HG03095 (cell line): ENCODE data around the gene EPC1.
"Not testable (repeated sequence)": the region's sequence is repeated elsewhere in the genome, so short reads cannot be mapped to it uniquely, and the experiment has no call there.

ENCODE experiments used
- ATAC-seq: cut with Tn5 transposase; IDR thresholded peaks from one replicate; pipeline ENCODE4 v1.9.1; 2021; ENCODE audit warnings: moderate library complexity; ENCODE audit not compliant: unreplicated experiment

The EPC1 gene

DNA sequence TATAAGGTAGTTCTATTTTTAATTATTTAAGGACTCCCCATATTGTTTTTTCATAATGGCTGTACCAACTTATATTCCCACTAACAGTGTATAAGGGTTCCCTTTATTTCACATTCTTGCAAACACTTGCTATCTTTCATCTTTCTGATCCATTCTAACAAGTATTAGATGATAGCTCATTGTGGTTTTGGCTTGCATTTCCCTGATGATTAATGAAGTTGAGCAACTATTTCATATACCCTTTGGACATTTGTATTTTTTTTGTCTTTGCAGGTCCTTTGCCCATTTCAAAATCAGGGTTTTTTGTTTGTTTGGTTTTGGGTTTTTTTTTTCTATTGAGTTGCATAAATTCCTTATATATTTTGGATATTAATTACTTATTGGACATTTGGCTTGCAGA is 107.2 kb downstream of the EPC1 start:
- no peak for ATAC-seq

DNA sequence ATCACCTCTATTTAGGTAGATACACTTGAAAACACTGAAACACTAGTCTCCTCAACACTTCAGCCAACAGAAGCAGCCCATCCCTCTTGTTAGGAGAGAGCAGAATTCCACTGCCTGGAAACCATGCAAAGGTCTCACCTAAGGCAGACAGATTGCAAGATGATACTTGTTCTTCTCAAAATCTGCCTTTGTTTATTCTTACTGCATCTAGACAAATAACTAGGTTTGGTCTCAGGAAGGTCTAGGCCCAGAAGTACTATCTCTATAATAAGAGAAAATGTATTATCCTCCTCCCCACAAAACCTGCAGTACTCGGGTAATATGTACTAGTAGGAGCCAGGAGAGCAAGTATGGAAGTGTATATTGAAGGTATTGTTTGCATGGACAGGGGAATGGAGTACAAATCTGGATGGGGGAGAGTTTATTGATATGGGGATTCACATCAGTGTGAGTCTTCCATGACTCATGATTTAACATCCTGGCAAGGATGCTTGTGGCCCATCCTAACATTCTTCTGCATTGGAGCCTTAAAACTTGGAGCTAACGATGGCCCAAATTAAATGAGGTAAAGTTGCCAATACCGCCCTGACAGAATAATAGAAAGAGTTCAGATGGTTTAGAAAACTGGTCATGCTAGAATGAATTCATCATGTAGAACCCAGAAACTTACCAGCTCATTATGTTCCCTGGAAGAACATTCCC is 109.2 kb downstream of the EPC1 start:
- ATAC-seq: no peak

DNA sequence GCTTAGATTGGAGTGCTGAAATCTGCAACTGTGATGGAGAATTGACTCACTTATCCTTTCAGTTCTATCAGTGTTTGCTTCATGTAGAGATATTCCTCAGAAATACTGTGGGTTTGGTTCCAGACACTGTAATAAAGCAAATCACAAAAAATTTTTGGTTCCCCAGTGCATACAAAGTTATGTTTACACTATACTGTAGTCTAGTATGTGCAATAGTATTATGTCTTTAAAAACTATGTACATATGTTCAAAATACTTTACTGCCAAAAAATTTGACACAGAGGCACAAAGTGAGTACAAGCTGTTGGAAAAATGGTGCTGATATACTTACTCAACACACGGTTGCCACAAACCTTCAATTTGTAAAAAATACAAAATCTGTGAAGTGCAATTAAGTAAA is 112.5 kb downstream of the EPC1 start:
- no peak for ATAC-seq

DNA sequence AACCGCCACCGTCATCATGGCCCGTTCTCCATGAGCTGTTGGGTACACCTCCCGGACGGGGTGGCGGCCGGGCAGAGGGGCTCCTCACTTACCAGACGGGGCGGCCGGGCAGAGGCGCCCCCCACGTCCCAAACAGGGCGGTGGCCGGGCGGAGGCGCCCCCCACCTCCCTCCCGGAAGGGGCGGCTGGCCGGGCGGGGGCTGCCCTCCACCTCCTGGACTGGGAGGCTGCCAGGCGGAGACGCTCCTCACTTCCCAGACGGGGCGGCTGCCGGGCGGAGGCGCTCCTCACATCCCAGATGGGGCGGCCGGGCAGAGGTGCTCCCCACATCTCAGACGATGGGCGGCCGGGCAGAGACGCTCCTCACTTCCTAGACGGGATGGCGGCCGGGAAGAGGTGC is 113.6 kb downstream of the EPC1 start:
- not testable (repeated sequence) for ATAC-seq

DNA sequence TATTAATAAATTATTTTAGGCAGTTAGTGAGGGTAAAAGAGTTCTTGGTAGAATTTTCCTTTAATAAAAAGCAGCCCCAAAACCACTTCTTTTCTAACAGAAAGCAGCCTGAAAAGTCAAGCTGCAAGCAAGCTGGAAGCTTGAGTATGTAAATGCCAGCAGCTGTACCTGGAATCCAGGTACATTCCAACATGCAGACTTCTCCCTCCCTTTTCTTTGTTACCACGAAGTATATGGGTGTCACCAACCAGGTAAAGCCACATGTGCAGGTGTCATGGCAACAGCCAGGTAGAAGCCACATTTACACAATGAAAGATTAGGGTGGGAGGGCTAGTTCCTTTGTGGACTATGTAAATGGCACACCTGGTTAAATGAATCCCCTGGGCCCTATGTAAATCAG is 114.6 kb downstream of the EPC1 start:
- ATAC-seq: no peak

DNA sequence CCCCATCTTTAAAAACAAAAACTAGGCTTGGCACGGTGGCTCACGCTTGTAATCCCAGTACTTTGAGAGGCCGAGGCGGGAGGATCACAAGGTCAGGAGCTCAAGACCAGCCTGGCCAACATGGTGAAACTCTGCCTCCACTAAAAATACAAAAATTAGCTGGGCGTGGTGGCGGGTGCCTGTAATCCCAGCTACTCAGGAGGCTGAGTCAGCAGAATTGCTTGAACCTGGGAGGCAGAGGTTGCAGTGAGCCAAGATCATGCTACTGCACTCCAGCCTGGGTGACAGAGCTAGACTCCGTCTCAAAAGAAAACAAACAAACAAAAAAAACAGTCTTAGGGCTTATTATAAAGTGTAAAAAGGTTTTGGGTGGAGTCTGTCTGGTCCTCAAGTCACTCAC is 117.2 kb downstream of the EPC1 start:
- ATAC-seq: not testable (repeated sequence)

DNA sequence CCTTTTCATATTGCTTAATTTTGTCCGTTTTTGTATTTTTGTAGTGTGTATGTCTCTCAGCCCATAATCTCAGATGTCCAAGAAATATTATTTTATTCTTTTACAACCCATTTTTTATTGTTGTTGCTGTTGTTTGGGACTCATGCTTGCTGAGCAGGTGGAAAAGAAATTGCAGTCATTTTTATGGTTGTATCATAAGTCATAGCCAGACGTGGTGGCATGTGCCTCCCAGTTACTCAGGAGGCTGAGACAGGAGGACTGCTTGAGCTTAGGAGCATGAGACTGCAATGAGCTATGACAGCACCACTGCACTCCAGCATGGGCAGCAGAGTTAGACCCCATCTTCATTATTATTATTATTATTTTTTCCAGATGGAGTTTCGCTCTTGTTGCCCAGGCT is 117.8 kb downstream of the EPC1 start:
- ATAC-seq: no peak

DNA sequence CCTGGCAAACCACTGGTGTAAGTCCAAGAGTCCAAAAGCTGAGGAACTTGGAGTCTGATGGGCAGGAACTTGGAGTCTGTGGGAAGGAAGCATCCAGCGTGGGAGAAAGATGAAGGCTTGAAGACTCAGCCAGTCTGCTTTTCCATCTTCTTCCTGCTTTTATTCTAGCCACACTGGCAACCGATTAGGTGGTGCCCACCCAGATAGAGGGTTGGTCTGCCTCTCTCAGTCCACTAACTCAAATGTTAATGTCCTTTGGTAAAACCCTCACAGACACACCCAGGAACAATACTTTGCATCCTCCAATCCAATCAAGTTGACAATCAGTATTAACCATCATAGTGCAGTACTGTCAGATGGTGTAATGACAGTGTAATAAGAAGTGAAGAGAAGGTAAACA is 119.2 kb downstream of the EPC1 start:
- ATAC-seq: no peak

DNA sequence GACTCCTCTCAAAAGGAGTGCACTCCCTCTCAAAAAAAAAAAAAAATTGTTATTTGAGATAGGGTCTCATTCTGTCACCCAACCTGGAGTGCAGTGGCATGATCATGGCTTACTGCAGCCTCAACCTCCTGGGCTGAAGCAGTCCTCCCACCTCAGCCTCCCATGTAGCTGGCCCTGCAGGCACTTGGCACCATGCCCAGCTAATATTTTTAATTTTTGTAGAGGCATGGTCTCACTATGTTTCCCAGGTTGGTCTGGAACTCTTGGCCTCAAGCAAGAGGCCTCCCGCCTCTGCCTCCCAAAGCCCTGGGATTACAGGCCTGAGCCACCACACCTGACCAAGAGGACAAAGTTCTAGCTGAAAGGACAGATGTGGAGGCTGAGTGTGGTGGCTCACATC is 120.3 kb downstream of the EPC1 start:
- ATAC-seq: no peak

DNA sequence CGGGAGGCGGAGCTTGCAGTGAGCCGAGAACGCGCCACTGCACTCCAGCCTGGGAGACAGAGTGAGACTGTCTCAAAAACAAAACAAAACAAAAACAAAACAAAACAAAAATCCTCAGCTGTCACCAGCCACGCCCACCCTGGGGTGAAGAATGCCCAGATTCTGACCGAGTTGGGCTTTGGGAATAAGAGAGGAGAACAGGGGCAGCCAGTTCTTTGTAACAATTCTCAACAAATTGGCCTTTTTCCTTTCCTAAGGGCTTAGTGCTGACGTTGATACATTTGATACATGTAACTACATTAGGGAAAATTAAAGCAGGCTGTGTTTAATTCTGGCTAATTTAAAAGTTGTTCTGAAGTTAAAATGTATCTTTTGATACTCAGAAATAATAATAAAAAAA is 121.0 kb downstream of the EPC1 start:
- ATAC-seq: no peak

DNA sequence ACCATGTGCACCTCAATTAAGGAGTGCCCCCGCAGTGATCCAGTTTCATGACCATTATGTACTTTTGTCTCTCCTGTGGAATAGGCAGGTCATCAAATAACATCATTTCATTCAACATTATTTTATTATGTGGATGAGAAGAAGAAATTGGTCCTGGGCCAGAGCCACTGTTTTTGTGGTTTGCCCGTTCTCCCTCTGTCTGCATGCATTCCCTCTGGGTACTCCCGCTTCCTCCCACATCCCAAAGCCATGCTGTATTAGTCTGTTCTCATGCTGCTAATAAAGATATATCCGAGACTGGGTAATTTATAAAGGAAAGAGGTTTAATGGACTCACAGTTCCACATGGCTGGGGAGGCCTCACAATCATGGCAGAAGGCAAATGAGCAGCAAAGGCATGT is 124.6 kb downstream of the EPC1 start:
- not testable (repeated sequence) for ATAC-seq

DNA sequence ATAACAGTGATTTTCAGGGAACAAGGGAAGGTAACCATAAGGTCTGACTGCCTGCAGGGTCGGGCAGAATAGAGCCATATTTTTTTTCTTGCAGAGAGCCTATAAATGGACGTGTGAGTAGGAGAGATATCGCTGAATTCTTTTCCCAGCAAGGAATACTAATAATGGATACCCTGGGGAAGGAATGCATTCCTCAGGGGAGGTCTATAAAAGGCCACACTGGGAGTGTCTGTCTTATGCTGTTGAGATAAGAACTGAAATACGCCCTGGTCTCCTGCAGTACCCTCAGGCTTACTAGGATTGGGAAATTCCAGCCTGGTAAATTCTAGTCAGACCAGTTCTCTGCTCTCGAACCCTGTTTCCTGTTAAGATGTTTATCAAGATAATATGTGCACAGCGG is 127.8 kb downstream of the EPC1 start:
- not testable (repeated sequence) for ATAC-seq

DNA sequence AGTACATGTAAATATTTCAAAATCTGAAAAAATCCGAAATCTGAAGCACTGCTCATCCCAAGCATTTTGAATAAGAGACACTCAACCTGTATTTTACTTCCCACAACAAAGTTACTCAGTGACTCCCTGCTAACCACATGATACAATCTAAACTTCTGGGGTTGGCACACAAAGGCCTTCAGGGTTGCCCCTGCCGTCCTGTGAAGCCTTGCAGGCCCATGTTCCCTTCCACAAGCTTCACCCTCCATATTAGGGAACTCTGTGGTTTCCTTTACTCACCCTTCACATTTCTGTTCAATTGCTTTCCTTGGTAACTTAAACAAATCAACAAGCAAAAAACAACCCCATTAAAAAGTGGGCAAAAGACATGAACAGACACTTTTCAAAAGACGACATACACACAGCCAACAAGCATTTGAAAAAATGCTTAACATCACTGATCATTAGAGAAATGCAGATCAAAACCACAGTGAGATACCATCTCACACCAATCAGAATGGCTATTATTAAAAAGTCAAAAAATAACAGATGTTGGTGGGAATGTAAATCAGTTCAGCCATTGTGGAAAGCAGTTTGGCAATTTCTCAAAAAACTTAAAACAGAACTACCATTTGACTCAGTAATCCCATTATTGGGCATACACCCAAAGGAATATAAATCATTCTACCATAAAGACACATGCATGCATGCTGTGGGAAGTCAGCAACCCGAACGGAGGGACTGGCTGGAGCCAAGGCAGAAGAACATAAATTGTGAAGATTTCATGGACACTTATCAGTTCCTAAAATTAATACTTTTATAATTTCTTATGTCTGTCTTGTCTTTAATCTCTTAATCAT is 128.5 kb downstream of the EPC1 start:
- not testable (repeated sequence) for ATAC-seq
